Right kidney (tissue), 1 donor: ENCODE results near the gene ITGAE.
"Not testable (repeated sequence)": the region's sequence is repeated elsewhere in the genome, so short reads cannot be mapped to it uniquely, and the experiment has no call there.

ENCODE experiments used
- DNase-seq: peaks from one replicate; pipeline ENCODE4 v3.0.0-alpha.2; 2016

Gene ITGAE

GRCh38 chr17:3795390-3796102, 5.4 kb downstream of the ITGAE start:
- DNase-seq: no peak

DNA sequence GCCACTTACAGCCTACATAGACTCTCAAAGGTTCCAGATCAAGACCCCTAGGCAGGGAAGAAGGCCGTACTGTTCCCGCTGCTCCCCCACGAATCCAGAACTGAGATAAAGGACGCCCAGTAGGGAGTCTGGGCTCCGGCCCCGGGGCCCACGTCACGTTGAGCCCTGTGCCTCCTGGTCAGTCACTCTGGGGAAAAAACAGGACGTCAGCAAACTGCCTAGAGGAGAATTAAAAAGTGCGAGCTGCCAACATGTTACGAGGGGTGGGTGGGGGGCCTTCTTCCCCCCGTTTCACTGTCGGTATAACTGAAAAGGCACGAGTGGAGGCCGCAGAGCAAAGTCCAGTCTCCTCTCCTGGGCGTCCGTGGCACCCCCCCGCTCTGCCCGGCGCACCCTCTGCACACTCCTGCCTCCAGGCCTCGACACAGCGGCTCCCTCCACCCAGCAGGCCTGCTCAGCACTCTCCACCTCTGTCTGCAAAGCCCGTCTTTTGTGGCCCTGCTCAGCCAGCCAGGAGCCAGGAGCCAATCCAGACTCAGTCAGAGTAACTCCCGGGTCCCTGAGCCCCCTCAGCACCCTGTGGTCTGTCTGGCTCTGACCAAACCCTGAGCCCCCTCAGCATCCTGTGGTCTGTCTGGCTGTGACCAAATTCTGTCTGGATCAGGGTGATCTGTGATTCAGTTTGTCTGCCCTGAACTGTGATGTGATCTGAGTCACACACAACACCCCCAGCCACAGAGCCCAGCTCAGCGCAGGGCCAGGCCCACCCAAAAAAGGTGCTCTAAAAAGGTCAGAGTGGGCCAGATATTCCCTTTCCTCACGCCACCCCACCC, 6.2 kb downstream of the ITGAE start:
- DNase-seq: no peak

- DNase-seq: not testable (repeated sequence)
Measured at GRCh38 chr17:3794152-3794551, 6.8 kb downstream of the ITGAE start.

DNA sequence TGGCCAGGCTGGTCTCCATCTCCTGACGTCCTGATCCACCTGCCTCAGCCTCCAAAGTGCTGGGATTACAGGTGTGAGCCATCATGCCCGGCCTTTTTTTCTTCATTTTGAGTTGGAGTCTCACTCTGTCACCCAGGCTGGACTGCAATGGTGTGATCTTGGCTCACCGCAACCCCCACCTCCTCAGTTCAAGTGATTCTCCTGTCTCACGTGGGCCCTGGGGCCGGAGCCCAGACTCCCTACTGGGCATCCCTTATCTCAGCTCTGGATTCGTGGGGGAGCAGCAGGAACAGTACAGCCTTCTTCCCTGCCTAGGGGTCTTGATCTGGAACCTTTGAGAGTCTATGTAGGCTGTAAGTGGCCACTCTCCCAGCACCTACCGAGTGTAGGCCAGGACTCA, 7.7 kb downstream of the ITGAE start:
- DNase-seq: not testable (repeated sequence)

DNA sequence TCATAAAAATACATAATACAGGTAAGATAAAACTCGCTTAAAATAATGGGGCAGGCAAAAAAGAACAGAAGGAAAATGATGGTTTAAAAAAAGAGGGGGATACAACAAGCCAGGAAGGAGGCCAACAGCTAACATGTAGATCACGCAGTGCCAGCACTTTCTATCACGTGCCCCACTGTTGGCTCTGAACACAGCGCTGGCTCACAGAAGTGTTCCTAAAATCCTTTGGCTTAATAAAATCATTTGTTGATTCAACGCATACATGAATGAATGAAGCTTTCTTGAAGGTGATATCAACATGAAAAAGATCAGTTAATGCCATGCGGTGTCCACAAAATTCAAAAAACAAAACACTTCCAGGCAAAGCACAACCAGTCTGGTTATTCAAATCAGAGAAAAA, 8.5 kb downstream of the ITGAE start:
- DNase-seq: no peak

- no peak for DNase-seq
Measured at GRCh38 chr17:3788200-3788599, 12.8 kb downstream of the ITGAE start.

DNA sequence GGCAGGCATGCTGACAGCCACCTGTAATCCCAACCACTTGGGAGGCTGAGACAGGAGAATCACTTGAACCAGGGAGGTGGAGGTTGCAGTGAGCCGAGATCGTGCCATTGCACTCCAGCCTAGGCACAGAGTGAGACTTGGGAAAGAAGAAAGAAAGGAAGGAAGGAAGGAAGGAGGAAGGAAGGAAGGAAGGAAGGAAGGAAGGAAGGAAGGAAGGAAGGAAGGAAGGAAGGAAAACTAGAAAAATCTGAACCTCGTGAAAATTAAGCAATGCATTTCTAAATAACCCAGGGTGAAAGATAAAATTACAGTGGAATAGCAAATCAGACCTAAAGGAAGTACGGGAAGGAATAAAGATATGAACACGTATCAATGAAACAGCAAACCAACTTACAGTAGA, 15.7 kb downstream of the ITGAE start:
- not testable (repeated sequence) for DNase-seq

- DNase-seq: no peak
Measured at GRCh38 chr17:3782751-3783150, 18.2 kb downstream of the ITGAE start.

DNA sequence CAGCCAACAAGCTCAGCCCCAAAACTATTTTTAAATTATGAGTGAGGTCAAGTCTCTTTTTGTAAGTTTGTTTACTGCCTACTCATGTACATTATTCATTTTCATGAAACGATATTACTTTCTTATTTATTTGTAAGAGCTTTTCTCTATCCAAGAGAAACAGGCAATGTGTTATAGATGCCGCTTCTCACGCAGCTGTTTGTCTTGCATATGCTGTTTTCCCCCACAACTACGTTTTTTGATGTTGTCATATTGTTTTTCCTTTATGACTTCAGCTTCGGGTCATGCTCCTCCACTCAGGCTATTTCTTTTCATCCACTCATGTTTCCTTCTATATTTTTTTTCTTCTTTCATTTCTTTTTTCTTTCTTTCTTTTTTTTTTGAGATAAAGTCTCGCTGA, 20.0 kb downstream of the ITGAE start:
- no peak for DNase-seq

GRCh38 chr17:3777366-3778120, 23.4 kb downstream of the ITGAE start:
- DNase-seq: no peak

GRCh38 chr17:3773966-3774365, 27.0 kb downstream of the ITGAE start:
- no peak for DNase-seq

- DNase-seq: no peak
Measured at GRCh38 chr17:3773511-3773910, 27.5 kb downstream of the ITGAE start.

DNA sequence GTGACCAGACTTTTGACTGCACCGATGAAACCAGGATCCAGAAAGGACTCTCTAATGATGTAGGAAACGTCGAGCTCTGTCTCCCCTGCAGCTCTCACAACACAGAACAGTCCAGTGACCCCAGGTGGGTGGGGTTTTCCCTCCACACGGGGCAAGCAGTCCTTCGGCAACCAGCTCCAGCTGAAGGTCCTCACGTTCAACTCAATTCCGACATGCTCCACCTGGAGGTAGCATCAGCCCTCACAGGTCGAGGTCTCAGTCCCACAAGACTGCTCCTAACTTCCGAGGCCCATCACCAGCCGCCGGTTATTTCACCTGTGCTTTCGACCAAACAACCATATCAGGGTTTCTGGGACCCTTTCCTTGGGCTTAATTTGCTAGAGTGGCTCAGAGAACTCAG, 28.2 kb downstream of the ITGAE start:
- no peak for DNase-seq

- DNase-seq: no peak
Measured at GRCh38 chr17:3771140-3771539, 29.8 kb downstream of the ITGAE start.

GRCh38 chr17:3770466-3770865, 30.5 kb downstream of the ITGAE start:
- no peak for DNase-seq

DNA sequence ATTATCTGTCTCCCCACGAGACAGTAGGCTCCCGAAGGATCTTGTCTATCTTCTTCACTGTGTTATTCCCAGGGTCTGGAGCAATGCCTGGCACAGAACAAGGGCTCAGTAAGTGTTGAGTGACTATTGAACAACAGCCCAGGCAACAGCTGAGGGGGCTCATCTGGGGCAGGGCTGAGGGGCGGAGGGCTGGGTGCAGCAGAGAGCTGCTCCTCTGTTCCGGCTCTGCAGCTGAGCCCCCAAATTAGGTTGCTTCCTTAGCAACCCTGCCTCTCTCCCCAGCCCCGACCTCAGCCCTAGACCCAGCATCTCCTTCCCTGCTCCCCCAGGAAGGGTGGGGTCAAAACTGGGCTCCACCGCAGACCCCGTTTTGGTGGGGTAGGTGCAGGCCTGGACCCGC, 32.2 kb downstream of the ITGAE start:
- no peak for DNase-seq

GRCh38 chr17:3768341-3768740, 32.6 kb downstream of the ITGAE start:
- no peak for DNase-seq

- no peak for DNase-seq
Measured at GRCh38 chr17:3766779-3767178, 34.2 kb downstream of the ITGAE start.

DNA sequence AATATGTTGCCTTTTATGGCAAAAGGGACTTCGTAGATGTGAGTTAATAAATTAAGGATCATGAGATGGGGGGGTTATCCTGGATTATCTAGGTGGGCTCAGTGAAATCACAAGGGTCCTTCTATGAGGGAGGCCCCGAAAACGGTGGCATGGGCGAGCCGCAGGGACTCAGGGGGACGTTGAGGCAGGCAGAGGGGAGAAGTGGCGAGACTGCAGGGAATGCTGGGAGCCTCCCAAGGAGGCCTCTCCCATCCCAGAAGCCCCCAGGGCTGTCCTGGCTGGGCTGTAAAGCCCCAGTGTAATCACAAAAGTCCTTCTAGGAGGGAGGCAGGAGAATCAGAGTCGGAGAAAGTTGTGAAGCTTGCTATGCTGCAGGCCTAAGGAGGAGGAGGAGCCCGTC, 35.0 kb downstream of the ITGAE start:
- no peak for DNase-seq

- DNase-seq: no peak
Measured at GRCh38 chr17:3763777-3764170, 37.2 kb downstream of the ITGAE start.

DNA sequence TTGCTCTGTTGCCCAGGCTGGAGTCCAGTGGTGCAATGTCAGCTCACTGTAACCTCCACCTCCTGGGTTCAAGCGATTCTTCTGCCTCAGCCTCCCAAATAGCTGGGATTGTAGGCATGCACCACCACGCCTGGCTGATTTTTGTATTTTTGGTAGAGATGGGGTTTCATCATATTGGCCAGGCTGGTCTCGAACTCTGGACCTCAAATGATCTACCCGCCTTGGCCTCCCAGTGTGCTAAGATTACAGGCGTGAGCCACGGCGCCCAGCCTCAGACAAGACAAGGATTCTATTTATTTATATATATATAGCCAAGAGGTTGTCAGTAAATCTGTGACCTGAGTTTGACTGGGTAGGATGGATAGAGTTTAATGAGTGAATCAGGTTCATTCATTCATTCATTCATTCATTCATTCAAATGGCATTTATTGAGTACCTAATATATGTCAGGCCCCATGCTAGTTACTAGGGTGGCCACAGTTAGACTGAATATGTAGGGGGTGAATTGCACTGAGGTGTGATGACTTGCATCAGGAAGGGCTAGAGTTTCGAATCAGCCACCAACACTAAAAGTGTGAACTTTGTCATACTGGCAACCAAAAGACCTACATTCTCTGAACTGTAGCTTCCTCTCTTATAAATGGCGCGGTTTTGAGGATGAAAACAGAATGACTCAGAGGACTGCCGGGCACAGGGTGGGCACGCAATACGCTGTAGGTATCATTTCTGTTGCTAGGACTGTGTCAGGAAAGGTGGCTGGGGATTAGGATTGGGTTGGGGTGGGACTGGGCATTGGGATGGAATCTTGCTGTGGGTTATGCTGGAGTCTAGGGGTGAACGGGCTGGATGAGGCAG, 37.8 kb downstream of the ITGAE start:
- no peak for DNase-seq

- no peak for DNase-seq
Measured at GRCh38 chr17:3761918-3762380, 39.0 kb downstream of the ITGAE start.
